Trophoblast cell (in vitro differentiated cells and primary cell): ENCODE measurements around the gene ATXN1L.
"Not testable (repeated sequence)": the region's sequence is repeated elsewhere in the genome, so short reads cannot be mapped to it uniquely, and the experiment has no call there.

Experiments used
- DNase-seq, 2 donors: peaks; one replicate each; pipeline ENCODE4 v3.0.0-alpha.2; 2016
- H2AFZ ChIP-seq: 2 replicates; pipeline ENCODE4 v1.6.1; 2013; ENCODE audit warnings: low read length, moderate library complexity, mild to moderate bottlenecking; ENCODE audit not compliant: insufficient read depth, poor library complexity
- H2AK5ac ChIP-seq: 2 replicates; pipeline ENCODE4 v1.6.1; 2013; ENCODE audit warnings: mild to moderate bottlenecking, low read length
- H2BK120ac ChIP-seq: 2 replicates; pipeline ENCODE4 v1.6.1; 2013; ENCODE audit warnings: low read length, mild to moderate bottlenecking, moderate library complexity; ENCODE audit not compliant: insufficient read depth, poor library complexity
- H2BK12ac ChIP-seq: 2 replicates; pipeline ENCODE4 v1.6.1; 2013; ENCODE audit warnings: mild to moderate bottlenecking, low read length, moderate library complexity
- H2BK5ac ChIP-seq: 2 replicates; pipeline ENCODE4 v1.6.1; 2013; ENCODE audit warnings: low read length, low read depth, moderate library complexity, mild to moderate bottlenecking; ENCODE audit not compliant: poor library complexity
- H3K14ac ChIP-seq: 2 replicates; pipeline ENCODE4 v1.6.1; 2013; ENCODE audit warnings: mild to moderate bottlenecking, low read length
- H3K18ac ChIP-seq: 2 replicates; pipeline ENCODE4 v1.6.1; 2013; ENCODE audit warnings: mild to moderate bottlenecking, low read length
- H3K23ac ChIP-seq: 2 replicates; pipeline ENCODE4 v1.6.1; 2013; ENCODE audit warnings: low read length
- H3K27ac ChIP-seq: 2 replicates; pipeline ENCODE4 v1.5.1; 2013; ENCODE audit warnings: low read depth, mild to moderate bottlenecking, inconsistent platforms, low read length, moderate library complexity
- H3K27me3 ChIP-seq: 2 replicates; pipeline ENCODE4 v1.6.1; 2013; ENCODE audit warnings: inconsistent platforms, mild to moderate bottlenecking, low read length, moderate library complexity; ENCODE audit not compliant: insufficient read depth
- H3K36me3 ChIP-seq, 2 experiments: 1 replicate in 1 of 2; 2 replicates in 1 of 2; pipeline ENCODE4 v1.6.1; 2013; ENCODE audit warnings: low read length in 2 of 2, mild to moderate bottlenecking in 2 of 2, moderate library complexity in 1 of 2; ENCODE audit not compliant: insufficient read depth in 2 of 2, control insufficient read depth in 1 of 2
- H3K4ac ChIP-seq: 2 replicates; pipeline ENCODE4 v1.6.1; 2013; ENCODE audit warnings: low read depth, mild to moderate bottlenecking, low read length, moderate library complexity
- H3K4me1 ChIP-seq, 2 experiments: 1 replicate in 1 of 2; 2 replicates in 1 of 2; pipeline ENCODE4 v1.6.1; 2013; ENCODE audit warnings: low read length in 2 of 2, mild to moderate bottlenecking in 2 of 2, moderate library complexity in 1 of 2; ENCODE audit not compliant: insufficient read depth in 2 of 2, control insufficient read depth in 1 of 2
- H3K4me2 ChIP-seq: 2 replicates; pipeline ENCODE4 v1.6.1; 2013; ENCODE audit warnings: inconsistent platforms, mild to moderate bottlenecking, low read length, moderate library complexity
- H3K4me3 ChIP-seq: 2 replicates; pipeline ENCODE4 v1.5.1; 2013; ENCODE audit warnings: mild to moderate bottlenecking, low read depth, low read length, inconsistent platforms
- H3K79me1 ChIP-seq: one replicate; pipeline ENCODE4 v1.6.1; 2013; ENCODE audit warnings: low read length
- H3K79me2 ChIP-seq: 2 replicates; pipeline ENCODE4 v1.6.1; 2013; ENCODE audit warnings: low read length, mild to moderate bottlenecking; ENCODE audit not compliant: control insufficient read depth, insufficient read depth, poor library complexity
- H3K9ac ChIP-seq: 2 replicates; pipeline ENCODE4 v1.6.1; 2013; ENCODE audit warnings: mild to moderate bottlenecking, low read length
- H3K9me3 ChIP-seq: 2 replicates; pipeline ENCODE4 v1.6.1; 2013; ENCODE audit warnings: low read depth, mild to moderate bottlenecking, control low read depth, inconsistent platforms, low read length; ENCODE audit not compliant: insufficient read depth
- H4K12ac ChIP-seq: 2 replicates; pipeline ENCODE4 v1.6.1; 2013; ENCODE audit warnings: low read depth, mild to moderate bottlenecking, low read length, moderate library complexity
- H4K8ac ChIP-seq: 2 replicates; pipeline ENCODE4 v1.6.1; 2013; ENCODE audit warnings: low read depth, mild to moderate bottlenecking, low read length, moderate library complexity
- H4K91ac ChIP-seq: one replicate; pipeline ENCODE4 v1.6.1; 2013; ENCODE audit warnings: low read depth, mild to moderate bottlenecking, low read length, moderate library complexity
- WGBS: extraction: QIAGEN DNeasy Blood & Tissue Kit; methylation state at CpG from one replicate; pipeline ENCODE4 v1.1.7; 2013; ENCODE audit warnings: missing lambda C conversion rate; ENCODE audit not compliant: insufficient read length, insufficient coverage; ENCODE audit errors: extremely low coverage; 5-methylcytosine and 5-hydroxymethylcytosine counted together

Gene ATXN1L

GRCh38 chr16:71867175-71867574 lies 21.4 kb downstream of the ATXN1L start:
- not testable (repeated sequence) for H3K4me2 ChIP-seq
- no CpG with 5 or more reads among the region's 6 CpGs for WGBS

GRCh38 chr16:71867939-71868338 lies 22.2 kb downstream of the ATXN1L start:
- no peak overlapping the region for H2AFZ ChIP-seq
- H2BK12ac ChIP-seq, result no peak overlapping the region
- no peaks in the 10 kb centered on the region for H3K9me3 ChIP-seq
- no peaks in the 10 kb centered on the region for H3K79me2 ChIP-seq
- no peak overlapping the region for H3K14ac ChIP-seq
- H2BK120ac ChIP-seq, result no peak overlapping the region
- DNase-seq, result no peak
- H3K23ac ChIP-seq, result no peak overlapping the region
- no peak overlapping the region for H3K4ac ChIP-seq
- no peak overlapping the region for H3K4me3 ChIP-seq
- no peak overlapping the region for H3K9ac ChIP-seq
- no peaks in the 10 kb centered on the region for H3K79me1 ChIP-seq
- no peak overlapping the region for H4K8ac ChIP-seq
- H3K27ac ChIP-seq, result no peak overlapping the region
- H4K91ac ChIP-seq, result no peak overlapping the region
- H3K27me3 ChIP-seq, result no peaks in the 10 kb centered on the region
- H3K36me3 ChIP-seq, result peaks cover 20 to 29% of the 10 kb centered on the region in 2 experiments
- no peak overlapping the region for H2AK5ac ChIP-seq
- H2BK5ac ChIP-seq, result no peak overlapping the region
- no peak overlapping the region for H3K4me2 ChIP-seq
- no peak overlapping the region for H4K12ac ChIP-seq
- no peaks in the 10 kb centered on the region for H3K4me1 ChIP-seq
- no CpG with 5 or more reads among the region's 3 CpGs for WGBS
- H3K18ac ChIP-seq, result no peak overlapping the region

More at GRCh38 chr16:71867175-71867574, 21.4 kb downstream of the ATXN1L start:
- not testable (repeated sequence) for H3K18ac ChIP-seq, H2BK12ac ChIP-seq, H2BK5ac ChIP-seq, H3K4ac ChIP-seq, H4K91ac ChIP-seq, DNase-seq, H3K27me3 ChIP-seq, H3K9ac ChIP-seq, H4K12ac ChIP-seq, H3K9me3 ChIP-seq, H2BK120ac ChIP-seq, H3K79me1 ChIP-seq, H2AFZ ChIP-seq, H4K8ac ChIP-seq, H3K14ac ChIP-seq, H2AK5ac ChIP-seq, H3K23ac ChIP-seq, H3K27ac ChIP-seq, H3K4me1 ChIP-seq, H3K4me3 ChIP-seq, H3K79me2 ChIP-seq
- H3K36me3 ChIP-seq, result peaks cover 19 to 33% of the 10 kb centered on the region in 2 experiments

GRCh38 chr16:71869089-71869488 lies 23.3 kb downstream of the ATXN1L start:
- H3K14ac ChIP-seq, result no peak overlapping the region
- no CpG with 5 or more reads among the region's 1 CpG for WGBS
- H2BK5ac ChIP-seq, result no peak overlapping the region
- DNase-seq, result no peak
- H3K79me2 ChIP-seq, result no peaks in the 10 kb centered on the region
- no peak overlapping the region for H3K9ac ChIP-seq
- H3K4me1 ChIP-seq, result no peaks in the 10 kb centered on the region
- no peak overlapping the region for H2BK12ac ChIP-seq
- H3K23ac ChIP-seq, result no peak overlapping the region
- no peak overlapping the region for H3K27ac ChIP-seq
- H3K4ac ChIP-seq, result no peak overlapping the region
- H3K36me3 ChIP-seq, result peaks cover 12 to 22% of the 10 kb centered on the region in 2 experiments
- no peak overlapping the region for H2AFZ ChIP-seq
- no peaks in the 10 kb centered on the region for H3K9me3 ChIP-seq
- no peaks in the 10 kb centered on the region for H3K27me3 ChIP-seq
- no peak overlapping the region for H4K12ac ChIP-seq
- H3K4me3 ChIP-seq, result no peak overlapping the region
- H3K79me1 ChIP-seq, result no peaks in the 10 kb centered on the region
- no peak overlapping the region for H2AK5ac ChIP-seq
- H4K8ac ChIP-seq, result no peak overlapping the region
- no peak overlapping the region for H2BK120ac ChIP-seq
- H3K4me2 ChIP-seq, result no peak overlapping the region
- no peak overlapping the region for H3K18ac ChIP-seq
- H4K91ac ChIP-seq, result no peak overlapping the region

- no peaks in the 10 kb centered on the region for H3K9me3 ChIP-seq
- no peaks in the 10 kb centered on the region for H3K4me1 ChIP-seq
- H4K8ac ChIP-seq, result no peak overlapping the region
- no peak for DNase-seq
- no peak overlapping the region for H3K23ac ChIP-seq
- no peak overlapping the region for H4K12ac ChIP-seq
- no peaks in the 10 kb centered on the region for H3K27me3 ChIP-seq
- H3K4me3 ChIP-seq, result no peak overlapping the region
- no peak overlapping the region for H2BK5ac ChIP-seq
- H3K14ac ChIP-seq, result no peak overlapping the region
- H3K27ac ChIP-seq, result no peak overlapping the region
- no peak overlapping the region for H2BK120ac ChIP-seq
- H2BK12ac ChIP-seq, result no peak overlapping the region
- no peak overlapping the region for H3K18ac ChIP-seq
- H2AFZ ChIP-seq, result no peak overlapping the region
- H3K4me2 ChIP-seq, result no peak overlapping the region
- WGBS, result no CpG with 5 or more reads among the region's 2 CpGs
- H3K4ac ChIP-seq, result no peak overlapping the region
- no peak overlapping the region for H2AK5ac ChIP-seq
- H3K79me2 ChIP-seq, result no peaks in the 10 kb centered on the region
- H3K79me1 ChIP-seq, result no peaks in the 10 kb centered on the region
- peaks cover 8 to 15% of the 10 kb centered on the region in 2 experiments for H3K36me3 ChIP-seq
- no peak overlapping the region for H3K9ac ChIP-seq
- no peak overlapping the region for H4K91ac ChIP-seq
Observed at GRCh38 chr16:71870818-71871217, 25.0 kb downstream of the ATXN1L start.
